A673 (cell line): Measurements from ENCODE around the gene WNT2.

Experiments
- CTCF ChIP-seq: fragments of 300-800, 200-600 bp; sonication (generic); conservative IDR thresholded peaks from 2 replicates; pipeline ENCODE4 v1.5.1; 2017; ENCODE audit warnings: low read depth, mild to moderate bottlenecking, antibody characterized with exemption, low read length, moderate library complexity, mixed read lengths
- EZH2 ChIP-seq: fragments of 200-600 bp; sonication (generic); IDR thresholded peaks from 2 replicates; pipeline ENCODE4 v1.6.1; 2017; ENCODE audit warnings: borderline replicate concordance, low read depth, mild to moderate bottlenecking, mixed read lengths, antibody characterized with exemption, low read length; ENCODE audit not compliant: poor library complexity, severe bottlenecking

DNA sequence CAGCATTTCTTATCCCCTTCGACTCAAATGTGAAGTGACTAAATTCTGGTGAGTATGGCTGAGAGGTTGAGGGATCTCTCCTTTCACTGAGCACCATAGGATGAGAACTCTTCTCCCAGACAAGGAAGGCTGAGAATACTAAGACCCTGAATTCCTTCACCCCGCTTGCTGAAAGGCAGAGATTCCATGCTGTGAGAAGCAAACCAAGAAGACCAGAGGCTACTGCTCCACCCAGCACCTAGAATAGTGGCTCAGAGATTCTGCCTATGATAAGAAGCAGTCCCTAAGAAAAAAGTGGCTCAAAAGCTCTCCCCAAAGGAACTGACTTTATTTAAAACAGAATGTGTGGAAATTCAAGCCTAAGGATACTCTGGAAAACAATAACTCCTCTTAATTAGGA is 26.7 kb upstream of the WNT2 start:
- TF ChIP-seq EZH2 (no peak), CTCF (no peak)
